ENCODE measurements around the gene PCNX1. TPM values are rescaled to one million over a fixed set of nuclear protein-coding genes. Genes with fewer than 3 reads are reported as not detected.

Gene PCNX1
- polyA plus RNA-seq, 3 donors = 7.3 to 26.7 (median 8.1) TPM

- H3K9ac ChIP-seq (ENCODE audit: insufficient read depth, low read length, poor library complexity, severe bottlenecking) = no peak overlapping the region
- peaks cover 32 to 34% of the 10 kb centered on the region in 2 donors for H3K4me1 ChIP-seq (ENCODE audit: control insufficient read depth in 1 of 2, insufficient read depth in 2 of 2, low read length in 2 of 2)
- no peak overlapping the region for H3K4me3 Mint-ChIP-seq
- no peak overlapping the region for H3K4me3 ChIP-seq (replicated peaks in 1 of 3; ENCODE audit: low read depth in 2 of 3, low read length in 3 of 3)
- H3K4me1 Mint-ChIP-seq = peaks cover 40% of the 10 kb centered on the region
- H3K4me2 ChIP-seq (replicated peaks; ENCODE audit: extremely low read depth, low read length, poor library complexity, severe bottlenecking) = no peak overlapping the region
- TF ChIP-seq CTCF (IDR thresholded peaks at IDR 0.05) = no peak
- no peaks in the 10 kb centered on the region for H3K27me3 ChIP-seq (ENCODE audit: control insufficient read depth in 2 of 2, insufficient read depth in 2 of 2, low read length in 2 of 2)
- no peaks in the 10 kb centered on the region for H3K36me3 ChIP-seq (replicated peaks in 1 of 2; ENCODE audit: control insufficient read depth in 1 of 2, insufficient read depth in 2 of 2, low read length in 2 of 2)
- DNase-seq = no peak
- no CpG with 5 or more reads among the region's 1 CpG for WGBS (ENCODE audit: insufficient coverage)
- intact Hi-C loops (cut with micrococcal nuclease) = no loop called here
- H3K36me3 Mint-ChIP-seq = peaks cover 0 to 3% of the 10 kb centered on the region in 2 donors
- no peak overlapping the region for H2AFZ ChIP-seq (ENCODE audit: insufficient read depth, low read depth, low read length, poor library complexity, severe bottlenecking)
- H3K27ac Mint-ChIP-seq = no peak overlapping the region
- no peaks in the 10 kb centered on the region for H3K9me3 ChIP-seq (replicated peaks in 1 of 2; ENCODE audit: control insufficient read depth in 1 of 2, insufficient read depth in 1 of 2, low read length in 2 of 2)
- no peaks in the 10 kb centered on the region for H3K27me3 Mint-ChIP-seq (ENCODE audit: low read depth in 3 of 3)
- no peaks in the 10 kb centered on the region for H4K20me1 ChIP-seq (ENCODE audit: insufficient read depth, low read length)
- H3K27ac ChIP-seq (ENCODE audit: low read depth in 1 of 2, low read length in 2 of 2) = no peak overlapping the region
- H3K9me3 Mint-ChIP-seq = peaks cover 0 to 3% (median 0%) of the 10 kb centered on the region in 7 donors
- H3K79me2 ChIP-seq (ENCODE audit: insufficient read depth, low read length) = no peaks in the 10 kb centered on the region
These were observed 10.9 kb upstream of the PCNX1 start for GRCh38 chr14:70896317-70896716.

DNA sequence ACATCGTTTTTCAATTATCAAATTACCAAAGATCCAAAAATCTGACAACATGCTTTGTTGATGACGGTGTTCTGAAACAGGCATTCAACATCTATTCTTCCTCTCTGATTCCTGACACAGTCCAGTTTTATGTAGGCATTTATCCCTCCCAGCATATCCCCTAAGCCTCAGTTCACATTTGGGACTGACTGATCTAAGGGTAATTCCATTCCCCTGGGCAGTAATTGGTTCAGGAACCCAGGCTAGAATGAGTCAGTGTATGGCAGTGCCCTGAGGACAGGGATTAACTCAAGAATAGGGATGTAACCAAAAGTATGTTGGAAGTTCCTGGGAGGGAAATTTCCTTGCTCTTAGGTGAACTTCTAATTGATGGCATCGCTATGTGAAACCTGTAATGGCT, 10.3 kb upstream of the PCNX1 start:
- intact Hi-C loops (cut with micrococcal nuclease) = no loop called here
- H3K79me2 ChIP-seq (ENCODE audit: insufficient read depth, low read length) = no peaks in the 10 kb centered on the region
- H3K4me3 ChIP-seq (replicated peaks in 1 of 3; ENCODE audit: low read depth in 2 of 3, low read length in 3 of 3) = no peak overlapping the region
- H3K9ac ChIP-seq (ENCODE audit: insufficient read depth, low read length, poor library complexity, severe bottlenecking) = no peak overlapping the region
- Mint-ChIP-seq H3K4me1 (peaks cover 39% of the 10 kb centered on the region), H3K4me3 (no peak overlapping the region), H3K27ac (no peak overlapping the region), H3K9me3 (peaks cover 0 to 3% (median 0%) of the 10 kb centered on the region in 7 donors), H3K36me3 (peaks cover 0 to 3% of the 10 kb centered on the region in 2 donors), H3K27me3 (ENCODE audit: low read depth in 3 of 3) (no peaks in the 10 kb centered on the region)
- no peaks in the 10 kb centered on the region for H4K20me1 ChIP-seq (ENCODE audit: insufficient read depth, low read length)
- TF ChIP-seq CTCF (IDR thresholded peaks at IDR 0.05) = no peak
- peaks cover 29 to 34% of the 10 kb centered on the region in 2 donors for H3K4me1 ChIP-seq (ENCODE audit: control insufficient read depth in 1 of 2, insufficient read depth in 2 of 2, low read length in 2 of 2)
- no peak overlapping the region for H2AFZ ChIP-seq (ENCODE audit: insufficient read depth, low read depth, low read length, poor library complexity, severe bottlenecking)
- peak in 1 of 3 donors; percentile 24 for DNase-seq
- H3K4me2 ChIP-seq (replicated peaks; ENCODE audit: extremely low read depth, low read length, poor library complexity, severe bottlenecking) = no peak overlapping the region
- no peaks in the 10 kb centered on the region for H3K9me3 ChIP-seq (replicated peaks in 1 of 2; ENCODE audit: control insufficient read depth in 1 of 2, insufficient read depth in 1 of 2, low read length in 2 of 2)
- WGBS (ENCODE audit: insufficient coverage) = 95% methylated on average over 2 of the region's 3 CpGs
- no peaks in the 10 kb centered on the region for H3K36me3 ChIP-seq (replicated peaks in 1 of 2; ENCODE audit: control insufficient read depth in 1 of 2, insufficient read depth in 2 of 2, low read length in 2 of 2)
- H3K27me3 ChIP-seq (ENCODE audit: control insufficient read depth in 2 of 2, insufficient read depth in 2 of 2, low read length in 2 of 2) = no peaks in the 10 kb centered on the region
- H3K27ac ChIP-seq (ENCODE audit: low read depth in 1 of 2, low read length in 2 of 2) = no peak overlapping the region

All from CD14-positive monocyte (primary cell).